H54 (cell line): ENCODE measurements around the gene DCTN5.

Source experiments
- DNase-seq: peaks from one replicate; pipeline ENCODE4 v3.0.0; 2011; ENCODE audit warnings: low spot score, mixed read lengths; ENCODE audit not compliant: insufficient read length
- FAIRE-seq: peaks from 3 replicates; lab custom pipeline; 2011; peaks lifted over from hg19 to GRCh38; lab: Jason Lieb, UNC
- POLR2A ChIP-seq: IDR thresholded peaks from 2 replicates; pipeline ENCODE4 v1.6.1; 2011; ENCODE audit warnings: low read depth, mild to moderate bottlenecking, low read length

DCTN5 gene

DNA sequence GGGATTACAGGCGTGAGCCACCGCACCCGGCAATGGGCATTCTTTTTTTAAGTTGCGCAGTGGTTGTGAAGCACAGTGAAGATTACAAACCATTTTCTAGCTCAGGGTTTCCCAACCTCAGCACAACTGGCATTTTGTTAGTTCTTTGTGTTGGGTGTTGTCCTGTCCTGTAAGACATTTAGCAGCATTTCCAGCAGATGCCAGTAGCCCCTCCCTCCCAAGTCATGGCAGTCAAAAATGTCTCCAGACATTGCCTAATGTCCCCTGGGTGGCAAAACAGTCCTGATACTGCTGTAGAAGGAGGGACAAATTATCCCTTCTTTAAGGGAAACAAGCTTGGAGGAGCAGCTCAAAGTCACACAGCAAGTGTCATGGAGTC lies 53.0 kb downstream of the DCTN5 start:
- FAIRE-seq = no peak
- no peak for DNase-seq
- TF ChIP-seq POLR2A = no peak

GRCh38 chr16:23694644-23695373 lies 53.5 kb downstream of the DCTN5 start:
- DNase-seq = no peak
- TF ChIP-seq POLR2A = no peak
- FAIRE-seq = no peak

DNA sequence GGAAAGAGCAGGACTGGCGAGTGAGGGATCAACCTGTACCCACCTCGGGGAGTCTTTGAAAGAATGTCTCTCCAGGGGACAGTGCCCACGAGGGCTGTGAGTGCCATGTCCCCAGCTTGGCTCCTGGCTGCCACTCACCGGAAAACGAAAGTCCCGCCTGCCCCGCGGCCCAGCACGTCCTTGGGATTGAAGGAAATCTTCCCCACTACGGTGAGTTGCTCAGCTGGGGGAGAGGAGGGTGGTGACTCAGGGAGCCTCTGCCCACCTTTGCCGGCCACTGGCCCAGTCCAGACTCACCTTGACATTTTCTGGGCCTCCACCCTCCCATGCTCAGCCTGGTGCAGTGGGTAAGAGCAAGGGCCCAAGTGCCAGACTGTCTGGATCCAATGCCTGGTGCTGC lies 54.5 kb downstream of the DCTN5 start:
- no peak for TF ChIP-seq POLR2A
- FAIRE-seq (no peak), DNase-seq (no peak)

GRCh38 chr16:23699100-23699499 lies 57.8 kb downstream of the DCTN5 start:
- DNase-seq (no peak), FAIRE-seq (no peak)
- no peak for TF ChIP-seq POLR2A

GRCh38 chr16:23700093-23700492 lies 58.8 kb downstream of the DCTN5 start:
- TF ChIP-seq POLR2A = no peak
- DNase-seq (no peak), FAIRE-seq (no peak)

DNA sequence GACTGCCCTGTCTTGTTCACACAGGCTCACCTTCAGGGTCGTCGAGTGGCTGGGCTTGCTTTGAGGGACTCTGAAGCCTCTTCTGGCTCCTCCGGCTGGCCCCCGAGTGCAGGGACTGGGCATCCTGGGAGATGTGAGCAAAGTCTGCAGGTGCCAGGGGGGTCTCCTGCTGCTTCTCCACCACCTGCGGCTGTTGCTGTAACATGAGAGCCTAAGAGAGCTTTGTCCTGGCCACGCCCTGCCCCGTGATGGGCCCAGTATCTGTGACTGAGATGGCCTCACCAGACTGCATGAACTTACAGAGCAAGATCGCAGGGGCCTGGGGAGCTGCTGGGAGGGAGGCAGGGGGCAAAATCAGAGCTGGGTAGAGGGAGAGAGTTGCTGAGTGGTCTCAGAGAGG lies 59.2 kb downstream of the DCTN5 start:
- TF ChIP-seq POLR2A = no peak
- no peak for FAIRE-seq

GRCh38 chr16:23701045-23701444 lies 59.8 kb downstream of the DCTN5 start:
- no peak for TF ChIP-seq POLR2A
- FAIRE-seq = no peak
- no peak for DNase-seq

More for the DNA sequence above, 59.2 kb downstream of the DCTN5 start:
- no peak for DNase-seq

- FAIRE-seq = no peak
- no peak for DNase-seq
- TF ChIP-seq POLR2A = no peak
These were observed 61.7 kb downstream of the DCTN5 start for GRCh38 chr16:23702951-23703350.

DNA sequence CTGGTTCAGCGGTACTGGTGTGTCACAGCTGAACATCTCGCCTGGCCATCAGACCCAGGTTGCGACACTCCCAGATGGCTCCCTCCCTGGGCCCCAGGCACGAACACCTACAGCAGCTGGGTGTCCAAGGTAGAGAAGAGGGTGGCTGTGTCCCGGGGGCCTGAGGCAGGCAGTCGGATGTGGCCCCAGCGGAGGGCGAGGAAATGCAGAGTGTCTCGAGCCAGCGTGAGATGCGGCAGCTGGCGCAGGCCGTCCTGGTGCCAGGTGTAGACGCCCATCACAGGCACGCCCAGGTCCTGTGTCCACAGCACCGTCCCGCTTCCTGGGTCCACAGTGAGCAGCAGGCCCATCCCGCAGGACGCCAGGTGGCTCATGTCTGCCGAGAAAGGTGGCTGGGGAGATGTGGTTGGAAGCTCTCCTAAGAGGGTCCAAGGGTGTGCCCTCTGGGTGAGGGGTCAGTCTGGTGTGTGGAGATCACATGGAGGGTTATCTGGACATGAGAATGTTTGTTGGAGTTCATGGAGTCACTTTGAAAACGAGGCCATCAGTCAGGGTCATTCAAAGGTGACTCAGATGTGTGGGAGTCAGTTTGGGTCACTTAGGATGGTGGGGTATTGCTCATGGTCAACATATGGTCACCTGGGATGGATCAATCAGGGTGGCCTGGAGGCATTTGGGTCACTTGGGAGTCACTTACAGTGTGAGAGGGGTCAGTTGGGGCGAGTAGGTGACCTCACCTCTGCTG lies 63.7 kb downstream of the DCTN5 start:
- no peak for DNase-seq
- FAIRE-seq = no peak
- no peak for TF ChIP-seq POLR2A

DNA sequence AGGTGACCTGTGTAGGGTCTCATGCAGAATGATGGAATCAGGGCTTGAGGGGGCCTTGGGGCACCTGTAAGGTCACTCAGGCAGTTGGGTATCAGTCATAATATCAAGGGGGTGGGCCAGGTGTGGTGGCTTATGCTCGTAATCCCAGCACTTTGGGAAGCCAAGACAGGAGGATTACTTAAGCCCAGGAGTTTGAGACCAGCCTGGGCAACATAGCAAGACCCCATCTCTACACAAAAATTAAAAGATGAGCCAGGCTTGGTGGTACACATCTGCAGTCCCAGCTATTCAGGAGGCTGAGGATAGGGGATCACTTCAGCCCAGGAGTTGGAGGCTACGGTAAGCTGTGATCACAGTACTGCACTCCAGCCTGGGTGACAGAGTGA lies 64.2 kb downstream of the DCTN5 start:
- FAIRE-seq = no peak

DNA sequence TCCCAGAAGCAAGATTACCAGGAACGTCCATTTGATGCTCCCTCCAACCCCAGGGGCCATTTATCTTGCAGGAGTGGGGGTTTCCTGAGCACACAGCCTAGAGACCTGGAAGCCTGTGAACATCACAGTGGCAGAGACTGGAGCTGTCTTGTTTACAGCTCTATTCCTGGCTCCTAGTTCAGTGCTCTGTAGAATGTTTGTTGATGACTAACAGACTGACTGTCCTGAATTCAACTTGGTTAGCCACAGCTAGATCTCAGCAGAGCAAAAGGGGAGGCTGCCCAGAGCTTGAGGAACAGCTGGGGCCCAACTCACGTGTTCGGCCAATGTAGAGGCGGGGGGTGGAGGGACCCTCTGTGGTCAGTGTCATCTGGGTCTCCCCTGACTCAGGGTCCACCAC lies 65.2 kb downstream of the DCTN5 start:
- TF ChIP-seq POLR2A = no peak
- no peak for FAIRE-seq
- no peak for DNase-seq

More for the DNA sequence above, 64.2 kb downstream of the DCTN5 start:
- no peak for TF ChIP-seq POLR2A
- no peak for DNase-seq

DNA sequence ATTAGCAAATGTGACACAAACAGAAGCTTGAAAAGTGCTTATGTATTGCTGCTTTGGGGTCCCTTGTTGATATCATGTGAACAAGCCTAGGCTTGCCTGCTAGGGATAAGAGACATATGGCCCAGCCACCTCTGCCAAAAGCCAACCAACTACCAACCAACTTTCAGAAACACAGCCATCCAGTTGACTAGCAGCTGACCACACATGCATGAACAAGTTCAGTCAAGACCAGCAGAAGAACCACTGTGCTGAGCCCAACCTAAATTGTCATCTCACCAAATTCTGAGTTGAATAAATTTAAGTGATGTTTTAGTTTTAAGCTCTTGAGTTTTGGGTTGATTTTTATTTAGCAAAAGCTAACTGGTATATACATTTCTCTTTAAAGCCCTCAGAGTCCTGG lies 68.3 kb downstream of the DCTN5 start:
- no peak for FAIRE-seq
- no peak for DNase-seq
- TF ChIP-seq POLR2A = no peak

GRCh38 chr16:23710008-23710407 lies 68.7 kb downstream of the DCTN5 start:
- no peak for FAIRE-seq
- TF ChIP-seq POLR2A = no peak
- no peak for DNase-seq

DNA sequence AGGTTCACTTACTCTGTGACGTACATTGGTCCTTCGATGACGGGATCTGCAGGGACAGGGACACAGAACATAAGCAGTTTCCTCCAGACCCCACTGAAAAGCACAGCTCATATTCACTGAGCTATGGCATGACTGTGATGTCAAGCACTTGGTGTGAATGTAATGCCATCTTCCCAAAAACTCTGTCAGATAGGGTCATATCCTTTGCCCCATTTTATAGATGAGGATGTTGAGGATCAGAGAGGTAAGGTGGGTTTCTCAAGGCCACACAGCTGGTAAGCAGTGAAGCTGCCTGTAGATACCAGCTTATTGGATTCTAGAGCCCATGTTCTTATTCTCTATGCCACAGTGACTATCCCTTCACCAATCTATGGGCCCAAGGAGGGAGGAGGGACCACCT lies 69.2 kb downstream of the DCTN5 start:
- DNase-seq = no peak
- no peak for FAIRE-seq
- no peak for TF ChIP-seq POLR2A

GRCh38 chr16:23711785-23712184 lies 70.5 kb downstream of the DCTN5 start:
- DNase-seq (no peak), FAIRE-seq (no peak)
- TF ChIP-seq POLR2A = no peak
